ENCODE measurements around the gene MAGI2.

Gene MAGI2

DNA sequence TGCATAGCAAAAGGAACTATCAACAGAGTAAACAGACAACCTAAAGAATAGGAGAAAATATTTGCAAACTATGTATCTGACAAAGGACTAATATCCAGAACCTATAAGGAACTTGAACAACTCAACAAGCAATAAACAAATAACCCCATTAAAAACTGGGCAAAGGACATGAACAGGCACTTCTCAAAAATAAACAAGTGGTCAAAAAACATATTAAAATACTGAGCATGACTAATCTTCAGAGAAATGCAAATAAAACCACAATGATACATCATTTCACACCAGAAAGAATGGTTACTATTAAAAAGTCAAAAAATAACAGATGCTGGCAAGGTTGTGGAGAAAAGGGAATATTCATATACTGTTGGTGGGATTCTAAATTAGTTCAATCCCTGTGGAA lies 17.1 kb downstream of the MAGI2 start:
- no peak overlapping the region for H3K4me3 ChIP-seq (ENCODE audit: low read length)
- H3K36me3 ChIP-seq (ENCODE audit: control insufficient read depth, low read length) = no peaks in the 10 kb centered on the region
- TF ChIP-seq, protein P1, sequence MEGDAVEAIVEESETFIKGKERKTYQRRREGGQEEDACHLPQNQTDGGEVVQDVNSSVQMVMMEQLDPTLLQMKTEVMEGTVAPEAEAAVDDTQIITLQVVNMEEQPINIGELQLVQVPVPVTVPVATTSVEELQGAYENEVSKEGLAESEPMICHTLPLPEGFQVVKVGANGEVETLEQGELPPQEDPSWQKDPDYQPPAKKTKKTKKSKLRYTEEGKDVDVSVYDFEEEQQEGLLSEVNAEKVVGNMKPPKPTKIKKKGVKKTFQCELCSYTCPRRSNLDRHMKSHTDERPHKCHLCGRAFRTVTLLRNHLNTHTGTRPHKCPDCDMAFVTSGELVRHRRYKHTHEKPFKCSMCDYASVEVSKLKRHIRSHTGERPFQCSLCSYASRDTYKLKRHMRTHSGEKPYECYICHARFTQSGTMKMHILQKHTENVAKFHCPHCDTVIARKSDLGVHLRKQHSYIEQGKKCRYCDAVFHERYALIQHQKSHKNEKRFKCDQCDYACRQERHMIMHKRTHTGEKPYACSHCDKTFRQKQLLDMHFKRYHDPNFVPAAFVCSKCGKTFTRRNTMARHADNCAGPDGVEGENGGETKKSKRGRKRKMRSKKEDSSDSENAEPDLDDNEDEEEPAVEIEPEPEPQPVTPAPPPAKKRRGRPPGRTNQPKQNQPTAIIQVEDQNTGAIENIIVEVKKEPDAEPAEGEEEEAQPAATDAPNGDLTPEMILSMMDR (IDR thresholded peaks at IDR 0.05; ENCODE audit: low read depth, low read length, poor library complexity, severe bottlenecking) = no peak
- no peak for TF ChIP-seq EZH2phosphoT487 (IDR thresholded peaks at IDR 0.05; ENCODE audit: borderline replicate concordance, low read length)
- no peaks in the 10 kb centered on the region for H3K9me3 ChIP-seq (ENCODE audit: control insufficient read depth, insufficient read depth, low read length)
- H3K4me1 ChIP-seq (ENCODE audit: control insufficient read depth, low read length) = no peaks in the 10 kb centered on the region
- no peak overlapping the region for H3K27ac ChIP-seq (ENCODE audit: low read depth, low read length)
- H3K4me2 ChIP-seq (ENCODE audit: low read length) = no peak overlapping the region
- no peaks in the 10 kb centered on the region for H3K9me2 ChIP-seq (replicated peaks; ENCODE audit: control insufficient read depth, low read length)
- H3K79me2 ChIP-seq (ENCODE audit: control insufficient read depth, low read length) = no peaks in the 10 kb centered on the region
- H3K27me3 ChIP-seq (ENCODE audit: control insufficient read depth, low read length) = no peaks in the 10 kb centered on the region
- H4K20me1 ChIP-seq (ENCODE audit: control insufficient read depth, insufficient read depth, low read depth, low read length) = no peaks in the 10 kb centered on the region
- no peaks in the 10 kb centered on the region for H3F3A ChIP-seq (ENCODE audit: control insufficient read depth, insufficient read depth)

DNA sequence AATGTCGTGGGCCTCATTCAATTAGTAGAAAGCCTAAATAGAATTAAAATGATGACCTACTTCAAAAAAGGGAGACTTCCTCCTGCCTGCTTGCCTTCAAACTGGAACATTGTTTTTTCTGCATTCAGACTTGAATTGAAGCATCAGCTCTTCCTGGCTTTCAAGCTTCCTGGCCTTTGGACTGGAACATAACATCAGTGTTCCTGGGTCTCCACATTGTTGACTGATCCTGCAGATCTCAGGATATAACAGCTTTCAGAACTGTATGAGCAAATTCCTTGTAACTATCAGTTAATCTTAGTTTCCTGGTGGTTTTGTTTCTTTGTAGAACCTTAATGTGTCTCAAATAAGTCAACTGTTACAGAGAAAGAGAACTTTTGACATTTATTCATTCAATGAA lies 18.6 kb downstream of the MAGI2 start:
- H3K79me2 ChIP-seq (ENCODE audit: control insufficient read depth, low read length) = no peaks in the 10 kb centered on the region
- TF ChIP-seq EZH2phosphoT487 (IDR thresholded peaks at IDR 0.05; ENCODE audit: borderline replicate concordance, low read length) = no peak
- TF ChIP-seq, protein P1 (IDR thresholded peaks at IDR 0.05; ENCODE audit: low read depth, low read length, poor library complexity, severe bottlenecking) = no peak
- no peaks in the 10 kb centered on the region for H3K4me1 ChIP-seq (ENCODE audit: control insufficient read depth, low read length)
- H3K9me2 ChIP-seq (replicated peaks; ENCODE audit: control insufficient read depth, low read length) = no peaks in the 10 kb centered on the region
- H3K27me3 ChIP-seq (ENCODE audit: control insufficient read depth, low read length) = no peaks in the 10 kb centered on the region
- no peaks in the 10 kb centered on the region for H3F3A ChIP-seq (ENCODE audit: control insufficient read depth, insufficient read depth)
- no peak overlapping the region for H3K4me2 ChIP-seq (ENCODE audit: low read length)
- no peaks in the 10 kb centered on the region for H3K9me3 ChIP-seq (ENCODE audit: control insufficient read depth, insufficient read depth, low read length)
- H3K36me3 ChIP-seq (ENCODE audit: control insufficient read depth, low read length) = no peaks in the 10 kb centered on the region
- H3K27ac ChIP-seq (ENCODE audit: low read depth, low read length) = no peak overlapping the region
- H3K4me3 ChIP-seq (ENCODE audit: low read length) = no peak overlapping the region
- H4K20me1 ChIP-seq (ENCODE audit: control insufficient read depth, insufficient read depth, low read depth, low read length) = no peaks in the 10 kb centered on the region

DNA sequence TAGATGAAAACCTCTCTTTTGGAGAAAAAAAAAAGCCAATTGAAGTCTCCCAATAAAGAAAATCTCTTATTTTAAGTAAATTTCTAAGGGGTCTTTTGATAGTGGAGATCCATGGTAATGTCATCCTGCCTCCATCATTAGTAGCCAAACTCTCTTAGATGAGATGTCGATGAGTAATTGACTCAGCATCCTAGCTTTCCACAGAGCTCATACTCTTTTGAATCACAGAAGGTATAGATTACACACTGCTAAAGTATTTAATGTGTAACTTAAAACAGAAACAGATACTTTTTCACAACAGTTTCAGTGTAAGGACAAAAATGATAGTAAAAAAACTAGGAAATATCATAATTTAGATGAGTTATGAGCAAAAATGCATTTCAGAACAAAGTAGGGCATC lies 19.4 kb downstream of the MAGI2 start:
- no peak overlapping the region for H3K4me3 ChIP-seq (ENCODE audit: low read length)
- no peak overlapping the region for H3K4me2 ChIP-seq (ENCODE audit: low read length)
- no peaks in the 10 kb centered on the region for H3K4me1 ChIP-seq (ENCODE audit: control insufficient read depth, low read length)
- H3K27ac ChIP-seq (ENCODE audit: low read depth, low read length) = no peak overlapping the region
- no peaks in the 10 kb centered on the region for H3F3A ChIP-seq (ENCODE audit: control insufficient read depth, insufficient read depth)
- H3K79me2 ChIP-seq (ENCODE audit: control insufficient read depth, low read length) = no peaks in the 10 kb centered on the region
- H3K9me3 ChIP-seq (ENCODE audit: control insufficient read depth, insufficient read depth, low read length) = no peaks in the 10 kb centered on the region
- H4K20me1 ChIP-seq (ENCODE audit: control insufficient read depth, insufficient read depth, low read depth, low read length) = no peaks in the 10 kb centered on the region
- H3K9me2 ChIP-seq (replicated peaks; ENCODE audit: control insufficient read depth, low read length) = no peaks in the 10 kb centered on the region
- no peaks in the 10 kb centered on the region for H3K27me3 ChIP-seq (ENCODE audit: control insufficient read depth, low read length)
- TF ChIP-seq, protein P1 (IDR thresholded peaks at IDR 0.05; ENCODE audit: low read depth, low read length, poor library complexity, severe bottlenecking) = no peak
- no peak for TF ChIP-seq EZH2phosphoT487 (IDR thresholded peaks at IDR 0.05; ENCODE audit: borderline replicate concordance, low read length)
- H3K36me3 ChIP-seq (ENCODE audit: control insufficient read depth, low read length) = no peaks in the 10 kb centered on the region

DNA sequence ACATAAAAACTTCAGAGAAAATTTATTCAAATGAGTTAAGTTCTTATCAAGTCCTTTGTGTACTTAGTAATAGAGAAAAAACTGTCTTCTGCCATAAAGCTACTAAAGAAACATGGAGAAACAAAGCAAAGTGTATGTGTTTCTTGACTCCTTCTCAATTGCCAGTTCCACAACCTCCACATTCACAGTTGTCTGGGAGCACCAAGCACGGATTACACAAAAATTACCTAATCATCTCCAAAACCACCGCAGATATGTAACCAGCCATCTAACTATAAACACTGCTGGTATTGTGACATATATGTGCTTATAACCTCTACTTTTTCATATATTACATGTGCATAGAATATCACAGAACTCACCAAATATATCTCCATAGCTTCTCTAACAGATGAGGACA lies 23.1 kb downstream of the MAGI2 start:
- Histone ChIP-seq H3K9me2 (replicated peaks; ENCODE audit: control insufficient read depth, low read length) (no peaks in the 10 kb centered on the region), H3F3A (ENCODE audit: control insufficient read depth, insufficient read depth) (no peaks in the 10 kb centered on the region), H3K4me3 (ENCODE audit: low read length) (no peak overlapping the region), H3K4me1 (ENCODE audit: control insufficient read depth, low read length) (no peaks in the 10 kb centered on the region), H3K79me2 (ENCODE audit: control insufficient read depth, low read length) (no peaks in the 10 kb centered on the region), H3K27ac (ENCODE audit: low read depth, low read length) (no peak overlapping the region), H3K27me3 (ENCODE audit: control insufficient read depth, low read length) (no peaks in the 10 kb centered on the region), H3K9me3 (ENCODE audit: control insufficient read depth, insufficient read depth, low read length) (no peaks in the 10 kb centered on the region), H3K36me3 (ENCODE audit: control insufficient read depth, low read length) (no peaks in the 10 kb centered on the region), H4K20me1 (ENCODE audit: control insufficient read depth, insufficient read depth, low read depth, low read length) (no peaks in the 10 kb centered on the region), H3K4me2 (ENCODE audit: low read length) (no peak overlapping the region)
- no peak for TF ChIP-seq EZH2phosphoT487 (IDR thresholded peaks at IDR 0.05; ENCODE audit: borderline replicate concordance, low read length)
- TF ChIP-seq, protein P1 (IDR thresholded peaks at IDR 0.05; ENCODE audit: low read depth, low read length, poor library complexity, severe bottlenecking) = no peak
